ENCODE data around the gene CPAMD8.

The CPAMD8 gene

GRCh38 chr19:16919496-16919895 is 107.1 kb downstream of the CPAMD8 start:
- ChIA-PET POLR2A (no interaction called here), CTCF (no interaction called here)

GRCh38 chr19:16917401-16917800 is 109.2 kb downstream of the CPAMD8 start:
- TF ChIP-seq CTCF (IDR thresholded peaks at IDR 0.05; ENCODE audit: control extremely low read depth, extremely low read depth, low read depth, missing control alignments): no peak
- ChIA-PET POLR2A (no interaction called here), CTCF (interaction anchor here (0.9 to 1.5 kb wide), 2 partner anchors 11 to 13 kb away, joined by 3 to 4 read pairs; no protein-coding TSS in a partner anchor)
- no peak for DNase-seq (ENCODE audit: extremely low spot score)

More at GRCh38 chr19:16919496-16919895, 107.1 kb downstream of the CPAMD8 start:
- no peak for DNase-seq (ENCODE audit: extremely low spot score)
- no peak for TF ChIP-seq CTCF (IDR thresholded peaks at IDR 0.05; ENCODE audit: control extremely low read depth, extremely low read depth, low read depth, missing control alignments)

- POLR2A ChIA-PET: no interaction called here
- DNase-seq (ENCODE audit: extremely low spot score): no peak
- CTCF ChIA-PET: interaction anchor here (1.5 kb wide), 1 partner anchor 10 kb away, joined by 4 read pairs; no protein-coding TSS in a partner anchor
- TF ChIP-seq CTCF (IDR thresholded peaks at IDR 0.05; ENCODE audit: control extremely low read depth, extremely low read depth, low read depth, missing control alignments): no peak
These were observed 110.9 kb downstream of the CPAMD8 start for GRCh38 chr19:16915734-16916133.

GRCh38 chr19:16915135-16915534 is 111.5 kb downstream of the CPAMD8 start:
- no peak for TF ChIP-seq CTCF (IDR thresholded peaks at IDR 0.05; ENCODE audit: control extremely low read depth, extremely low read depth, low read depth, missing control alignments)
- POLR2A ChIA-PET: no interaction called here
- CTCF ChIA-PET: interaction anchor here (1.0 kb wide), 1 partner anchor 17 kb away, joined by 3 read pairs; no protein-coding TSS in a partner anchor
- no peak for DNase-seq (ENCODE audit: extremely low spot score)

GRCh38 chr19:16914421-16914820 is 112.2 kb downstream of the CPAMD8 start:
- POLR2A ChIA-PET: no interaction called here
- CTCF ChIA-PET: interaction anchor here (1.0 kb wide), 1 partner anchor 18 kb away, joined by 3 read pairs; no protein-coding TSS in a partner anchor
- DNase-seq (ENCODE audit: extremely low spot score): no peak
- no peak for TF ChIP-seq CTCF (IDR thresholded peaks at IDR 0.05; ENCODE audit: control extremely low read depth, extremely low read depth, low read depth, missing control alignments)

GRCh38 chr19:16912780-16913179 is 113.8 kb downstream of the CPAMD8 start:
- CTCF ChIA-PET: interaction anchor here (1.1 kb wide), 1 partner anchor 116 kb away, joined by 3 read pairs; no protein-coding TSS in a partner anchor
- POLR2A ChIA-PET: no interaction called here
- TF ChIP-seq CTCF (IDR thresholded peaks at IDR 0.05; ENCODE audit: control extremely low read depth, extremely low read depth, low read depth, missing control alignments): no peak
- DNase-seq (ENCODE audit: extremely low spot score): no peak

All from GM10248 (cell line).